ENCODE results near the gene RANGAP1. TPM values are rescaled to one million over a fixed set of nuclear protein-coding genes. Genes with fewer than 3 reads are reported as not detected.

RANGAP1 gene
- total RNA-seq, 4 donors from 2014 or later = 35.5 to 42.7 (median 38.8) TPM

DNA sequence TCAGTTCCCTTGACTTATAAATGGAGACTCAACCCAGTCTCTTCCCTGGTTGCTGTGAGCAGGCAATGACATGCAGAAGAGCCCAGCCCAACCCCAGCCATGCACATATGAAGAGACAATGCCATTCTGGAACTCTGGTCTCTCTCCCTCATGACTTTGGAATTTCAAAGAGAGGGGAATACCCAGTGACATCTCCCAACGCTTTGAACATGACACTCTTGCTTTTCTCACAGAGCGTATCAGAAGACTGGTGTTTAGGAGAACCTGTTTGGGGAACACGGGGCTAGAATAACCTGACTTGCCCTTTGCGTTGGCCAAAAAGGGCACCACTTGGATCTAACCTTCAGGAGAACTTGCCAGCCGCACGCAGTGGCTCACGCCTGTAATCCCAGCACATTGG, 12.9 kb downstream of the RANGAP1 start:
- 97 to 99% methylated on average over 7 of the region's 7 CpGs for WGBS, 2 donors
- no peaks in the 10 kb centered on the region for H3K9me3 ChIP-seq
- no peak for DNase-seq
- intact Hi-C loops (cut with DNase I) = no loop called here
- H3K27me3 ChIP-seq = no peaks in the 10 kb centered on the region
- no peak overlapping the region for H3K4me3 ChIP-seq (replicated peaks in 1 of 3)
- no peaks in the 10 kb centered on the region for H3K4me1 ChIP-seq
- TF ChIP-seq, protein P1, sequence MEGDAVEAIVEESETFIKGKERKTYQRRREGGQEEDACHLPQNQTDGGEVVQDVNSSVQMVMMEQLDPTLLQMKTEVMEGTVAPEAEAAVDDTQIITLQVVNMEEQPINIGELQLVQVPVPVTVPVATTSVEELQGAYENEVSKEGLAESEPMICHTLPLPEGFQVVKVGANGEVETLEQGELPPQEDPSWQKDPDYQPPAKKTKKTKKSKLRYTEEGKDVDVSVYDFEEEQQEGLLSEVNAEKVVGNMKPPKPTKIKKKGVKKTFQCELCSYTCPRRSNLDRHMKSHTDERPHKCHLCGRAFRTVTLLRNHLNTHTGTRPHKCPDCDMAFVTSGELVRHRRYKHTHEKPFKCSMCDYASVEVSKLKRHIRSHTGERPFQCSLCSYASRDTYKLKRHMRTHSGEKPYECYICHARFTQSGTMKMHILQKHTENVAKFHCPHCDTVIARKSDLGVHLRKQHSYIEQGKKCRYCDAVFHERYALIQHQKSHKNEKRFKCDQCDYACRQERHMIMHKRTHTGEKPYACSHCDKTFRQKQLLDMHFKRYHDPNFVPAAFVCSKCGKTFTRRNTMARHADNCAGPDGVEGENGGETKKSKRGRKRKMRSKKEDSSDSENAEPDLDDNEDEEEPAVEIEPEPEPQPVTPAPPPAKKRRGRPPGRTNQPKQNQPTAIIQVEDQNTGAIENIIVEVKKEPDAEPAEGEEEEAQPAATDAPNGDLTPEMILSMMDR (IDR thresholded peaks at IDR 0.05) = no peak
- no peak for TF ChIP-seq POLR2A (IDR thresholded peaks at IDR 0.05)
- peaks cover 45 to 49% of the 10 kb centered on the region in 2 donors for H3K36me3 ChIP-seq
- no peak overlapping the region for H3K27ac ChIP-seq

DNA sequence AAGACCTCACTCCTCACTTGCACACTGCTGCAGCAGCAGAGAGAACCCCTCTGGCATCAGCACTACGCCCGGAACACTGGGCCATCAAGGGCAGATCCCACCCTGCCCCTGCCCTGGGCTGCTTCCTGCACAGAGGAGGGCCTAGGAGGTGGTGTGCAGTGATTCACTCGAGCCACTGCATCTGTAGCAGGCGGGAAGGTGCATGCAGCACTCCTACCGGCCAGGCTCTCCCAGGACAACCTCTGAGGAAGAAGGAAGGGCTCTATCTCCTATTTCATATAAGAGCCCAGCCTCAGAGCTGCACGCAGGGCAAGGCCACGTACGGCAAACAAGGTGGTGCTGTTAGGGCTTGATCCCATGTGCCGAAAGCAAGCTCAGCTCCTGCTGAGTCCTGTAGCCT, 14.2 kb downstream of the RANGAP1 start:
- intact Hi-C loops (cut with DNase I) = no loop called here
- TF ChIP-seq, protein P1 (IDR thresholded peaks at IDR 0.05) = no peak
- no peak for TF ChIP-seq POLR2A (IDR thresholded peaks at IDR 0.05)
- H3K4me3 ChIP-seq (replicated peaks in 1 of 3) = no peak overlapping the region
- no peaks in the 10 kb centered on the region for H3K4me1 ChIP-seq
- peaks cover 50 to 56% of the 10 kb centered on the region in 2 donors for H3K36me3 ChIP-seq
- WGBS, 2 donors = 90 to 93% methylated on average over 7 to 9 of the region's 9 CpGs
- H3K27me3 ChIP-seq = no peaks in the 10 kb centered on the region
- H3K27ac ChIP-seq = no peak overlapping the region
- H3K9me3 ChIP-seq = no peaks in the 10 kb centered on the region
- no peak for DNase-seq

DNA sequence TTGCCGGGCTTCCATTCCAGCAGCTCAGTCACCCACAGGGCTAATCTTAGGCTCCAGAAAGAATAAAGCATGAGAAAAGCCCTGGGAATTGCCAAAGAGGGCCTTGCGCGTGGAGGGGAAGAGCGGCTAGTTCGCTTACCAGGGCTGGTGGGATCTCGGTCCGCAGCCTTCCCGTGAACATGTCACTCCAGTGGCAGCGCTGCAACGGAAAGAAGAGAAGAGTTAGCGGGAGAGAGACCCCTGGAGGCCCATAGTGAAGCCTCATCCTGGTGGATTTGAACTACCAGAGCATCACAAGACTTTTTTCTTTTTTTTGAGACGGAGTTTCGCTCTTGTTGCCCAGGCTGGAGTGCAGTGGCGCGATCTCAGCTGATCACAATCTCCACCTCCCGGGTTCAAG, 18.0 kb downstream of the RANGAP1 start:
- no peak for TF ChIP-seq POLR2A (IDR thresholded peaks at IDR 0.05)
- TF ChIP-seq, protein P1 (IDR thresholded peaks at IDR 0.05) = no peak
- Histone ChIP-seq H3K27ac (no peak overlapping the region), H3K27me3 (no peaks in the 10 kb centered on the region), H3K36me3 (peaks cover 55 to 64% of the 10 kb centered on the region in 2 donors), H3K9me3 (no peaks in the 10 kb centered on the region), H3K4me1 (no peaks in the 10 kb centered on the region), H3K4me3 (replicated peaks in 1 of 3) (no peak overlapping the region)
- intact Hi-C loops (cut with DNase I) = no loop called here
- WGBS, 2 donors = 96 to 97% methylated on average over 16 of the region's 16 CpGs
- no peak for DNase-seq

DNA sequence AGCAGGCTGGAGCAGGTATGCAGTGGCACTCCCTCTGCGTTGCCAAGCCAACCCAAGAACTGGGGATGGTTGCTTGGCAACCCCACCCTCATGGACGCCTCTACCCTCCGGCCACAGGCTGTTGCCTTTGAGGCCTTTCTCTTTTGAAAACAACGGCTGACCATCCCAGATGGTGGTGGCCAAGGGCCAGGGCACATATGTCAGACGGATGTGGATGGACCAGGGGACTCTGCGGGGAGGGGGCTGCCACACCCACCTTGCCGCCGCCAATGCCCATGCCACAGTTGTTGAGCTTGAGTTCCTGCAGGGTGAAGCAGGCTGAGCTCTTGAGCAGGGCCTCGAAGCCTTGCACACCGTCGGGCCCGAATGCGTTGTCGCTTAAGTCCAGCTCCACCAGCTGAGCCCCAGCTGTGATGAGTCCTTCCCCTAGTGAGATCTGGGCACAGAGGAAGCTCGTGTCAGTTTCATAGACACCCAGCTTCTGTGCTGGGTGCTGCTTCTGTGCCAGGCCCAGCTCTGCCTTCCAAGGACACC, 21.5 kb downstream of the RANGAP1 start:
- Histone ChIP-seq H3K27ac (no peak overlapping the region), H3K27me3 (no peaks in the 10 kb centered on the region), H3K9me3 (no peaks in the 10 kb centered on the region), H3K4me3 (replicated peaks in 1 of 3) (no peak overlapping the region), H3K4me1 (no peaks in the 10 kb centered on the region), H3K36me3 (peaks cover 66 to 75% of the 10 kb centered on the region in 2 donors)
- no peak for DNase-seq
- WGBS, 2 donors = 94 to 96% methylated on average over 9 to 15 of the region's 15 CpGs
- TF ChIP-seq, protein P1 (IDR thresholded peaks at IDR 0.05) = no peak
- no peak for TF ChIP-seq POLR2A (IDR thresholded peaks at IDR 0.05)
- intact Hi-C loops (cut with DNase I) = no loop called here

DNA sequence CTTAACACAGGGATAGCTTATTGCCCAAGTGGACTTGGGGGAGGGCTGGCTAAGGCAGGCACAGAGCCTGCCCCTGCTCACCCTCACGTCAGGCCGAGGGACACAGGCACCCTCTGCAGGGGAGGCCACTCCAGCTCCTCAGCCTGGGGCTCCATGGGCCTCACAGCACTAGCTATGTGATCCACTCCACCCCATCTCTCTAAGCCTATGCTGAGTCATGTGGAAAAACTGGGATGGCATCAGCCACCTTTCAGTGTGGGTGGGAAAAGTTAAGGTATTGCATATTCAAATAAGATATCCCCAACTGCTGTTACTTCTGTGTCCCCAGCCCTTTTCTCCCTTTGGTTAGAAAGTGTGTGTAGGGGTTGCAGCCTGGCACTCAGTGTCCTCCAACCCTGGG, 22.3 kb downstream of the RANGAP1 start:
- H3K4me3 ChIP-seq (replicated peaks in 1 of 3) = no peak overlapping the region
- H3K27me3 ChIP-seq = no peaks in the 10 kb centered on the region
- H3K27ac ChIP-seq = no peak overlapping the region
- no peaks in the 10 kb centered on the region for H3K9me3 ChIP-seq
- no peak for DNase-seq
- WGBS, 2 donors = 86 to 92% methylated on average over 2 of the region's 2 CpGs
- TF ChIP-seq, protein P1 (IDR thresholded peaks at IDR 0.05) = no peak
- TF ChIP-seq POLR2A (IDR thresholded peaks at IDR 0.05) = no peak
- intact Hi-C loops (cut with DNase I) = no loop called here
- no peaks in the 10 kb centered on the region for H3K4me1 ChIP-seq
- peaks cover 64 to 72% of the 10 kb centered on the region in 2 donors for H3K36me3 ChIP-seq

All from thyroid gland (tissue), 4 donors.